ENCODE data around the gene CDK7. TPM values are rescaled to one million over a fixed set of nuclear protein-coding genes. Genes with fewer than 3 reads are reported as not detected.

The CDK7 gene
- total and polyA plus RNA-seq, 12 donors: 15.2 to 57.1 (median 27.2) TPM

GRCh38 chr5:69279517-69279916 lies 44.8 kb downstream of the CDK7 start:
- no peak for DNase-seq
- no peaks in the 10 kb centered on the region for H3K9me3 ChIP-seq (replicated peaks in 1 of 3)
- H3K27ac ChIP-seq: no peak overlapping the region
- H3K4me1 ChIP-seq (replicated peaks in 1 of 2): no peaks in the 10 kb centered on the region
- 90 to 96% (median 93%) methylated on average over 5 of the region's 5 CpGs for WGBS, 4 donors
- no peak overlapping the region for H3K4me3 ChIP-seq
- H3K36me3 ChIP-seq (replicated peaks in 1 of 2): peaks cover 0 to 45% of the 10 kb centered on the region in 2 donors
- intact Hi-C loops (cut with DNase I): no loop called here
- TF ChIP-seq CTCF (IDR thresholded peaks at IDR 0.05): no peak
- TF ChIP-seq POLR2A (IDR thresholded peaks at IDR 0.05): no peak
- no peaks in the 10 kb centered on the region for H3K27me3 ChIP-seq

GRCh38 chr5:69281114-69281513 lies 46.4 kb downstream of the CDK7 start:
- no peaks in the 10 kb centered on the region for H3K4me1 ChIP-seq (replicated peaks in 1 of 2)
- intact Hi-C loops (cut with DNase I): no loop called here
- no peaks in the 10 kb centered on the region for H3K9me3 ChIP-seq (replicated peaks in 1 of 3)
- H3K27ac ChIP-seq: no peak overlapping the region
- WGBS, 4 donors: 95 to 100% (median 99%) methylated on average over 1 of the region's 1 CpG
- peaks cover 0 to 42% of the 10 kb centered on the region in 2 donors for H3K36me3 ChIP-seq (replicated peaks in 1 of 2)
- H3K27me3 ChIP-seq: no peaks in the 10 kb centered on the region
- no peak overlapping the region for H3K4me3 ChIP-seq
- no peak for DNase-seq
- TF ChIP-seq POLR2A (IDR thresholded peaks at IDR 0.05) (no peak), CTCF (IDR thresholded peaks at IDR 0.05) (no peak)

GRCh38 chr5:69284203-69284602 lies 49.5 kb downstream of the CDK7 start:
- H3K9me3 ChIP-seq (replicated peaks in 1 of 3): no peaks in the 10 kb centered on the region
- H3K36me3 ChIP-seq (replicated peaks in 1 of 2): peaks cover 0 to 26% of the 10 kb centered on the region in 2 donors
- no peak for DNase-seq
- H3K27me3 ChIP-seq: no peaks in the 10 kb centered on the region
- WGBS, 4 donors: 89 to 98% (median 93%) methylated on average over 2 of the region's 2 CpGs
- H3K4me3 ChIP-seq: no peak overlapping the region
- H3K27ac ChIP-seq: no peak overlapping the region
- no peaks in the 10 kb centered on the region for H3K4me1 ChIP-seq (replicated peaks in 1 of 2)
- intact Hi-C loops (cut with DNase I): no loop called here
- no peak for TF ChIP-seq POLR2A (IDR thresholded peaks at IDR 0.05)
- TF ChIP-seq CTCF (IDR thresholded peaks at IDR 0.05): no peak

- no peak for DNase-seq
- Histone ChIP-seq H3K9me3 (replicated peaks in 1 of 3) (no peaks in the 10 kb centered on the region), H3K4me3 (no peak overlapping the region), H3K4me1 (replicated peaks in 1 of 2) (no peaks in the 10 kb centered on the region), H3K36me3 (replicated peaks in 1 of 2) (peaks cover 0 to 12% of the 10 kb centered on the region in 2 donors), H3K27me3 (no peaks in the 10 kb centered on the region), H3K27ac (no peak overlapping the region)
- intact Hi-C loops (cut with DNase I): no loop called here
- no peak for TF ChIP-seq POLR2A (IDR thresholded peaks at IDR 0.05)
- no peak for TF ChIP-seq CTCF (IDR thresholded peaks at IDR 0.05)
- whole genome bisulfite sequencing, 4 donors: 65 to 80% (median 76%) methylated on average over 3 to 5 of the region's 5 CpGs
These were observed 50.9 kb downstream of the CDK7 start for GRCh38 chr5:69285448-69286116.

Data from adrenal gland (tissue), 12 donors.